HepG2 (cell line): ENCODE data around the gene CARHSP1. TPM values are rescaled to one million over a fixed set of nuclear protein-coding genes. Genes with fewer than 3 reads are reported as not detected.

Source experiments
- DNMT3B ChIP-seq: conservative IDR thresholded peaks from 2 replicates; pipeline ENCODE4 v1.6.1; 2016; ENCODE audit warnings: missing biosample characterization, control low read depth
- ERF ChIP-seq: IDR thresholded peaks from 2 replicates; pipeline ENCODE4 v1.6.1; 2018; ENCODE audit warnings: missing biosample characterization, missing genetic modification reagents
- MEIS2 ChIP-seq: sonication (generic); formaldehyde crosslinking; IDR thresholded peaks from 2 replicates; pipeline ENCODE4 v1.9.0; 2021; ENCODE audit warnings: mild to moderate bottlenecking, missing genetic modification reagents
- MTF1 ChIP-seq: sonication (generic); formaldehyde crosslinking; IDR thresholded peaks from 2 replicates; pipeline ENCODE4 v1.5.0; 2020; ENCODE audit warnings: missing genetic modification reagents
- NR2F1 ChIP-seq, 2 experiments: fragments of 450-650 bp in 1 of 2; formaldehyde crosslinking in 1 of 2; IDR thresholded peaks; 2 replicates each; pipeline versions ENCODE4 v1.5.0 to v1.6.1; 2016 to 2020; ENCODE audit warnings: mild to moderate bottlenecking in 1 of 2, missing compliant biosample characterization in 1 of 2, missing genetic modification reagents in 1 of 2, moderate library complexity in 1 of 2
- PHF5A ChIP-seq: IDR thresholded peaks from one replicate; pipeline ENCODE4 v1.6.1; 2018; ENCODE audit warnings: low read depth, missing genetic modification reagents; ENCODE audit not compliant: unreplicated experiment
- SMARCC2 ChIP-seq: fragments of 450-650 bp; IDR thresholded peaks from 2 replicates; pipeline ENCODE4 v1.6.1; 2017; ENCODE audit warnings: antibody characterized with exemption, mild to moderate bottlenecking
- SNRNP70 ChIP-seq: fragments of 200-400 bp; formaldehyde crosslinking; IDR thresholded peaks from 2 replicates; pipeline ENCODE4 v1.6.1; 2017; ENCODE audit warnings: mild to moderate bottlenecking, low read depth, low read length, moderate library complexity
- SRY ChIP-seq: sonication (generic); formaldehyde crosslinking; IDR thresholded peaks from 2 replicates; pipeline ENCODE4 v1.8.0; 2022; ENCODE audit warnings: mild to moderate bottlenecking, missing genetic modification reagents
- TAF15 ChIP-seq: fragments of 200-400 bp; formaldehyde crosslinking; IDR thresholded peaks from one replicate; pipeline ENCODE4 v1.6.1; 2018; ENCODE audit warnings: mild to moderate bottlenecking, low read depth, low read length; ENCODE audit not compliant: poor library complexity, severe bottlenecking
- TGIF2 ChIP-seq: IDR thresholded peaks from 2 replicates; pipeline ENCODE4 v1.6.1; 2016; ENCODE audit warnings: control low read depth, missing compliant biosample characterization
- U2AF2 ChIP-seq: fragments of 200-400 bp; formaldehyde crosslinking; IDR thresholded peaks from 2 replicates; pipeline ENCODE4 v1.6.1; 2017; ENCODE audit warnings: low read depth, mild to moderate bottlenecking, low read length
- ZNF333 ChIP-seq: sonication (generic); formaldehyde crosslinking; IDR thresholded peaks from 2 replicates; pipeline ENCODE4 v1.4.0; 2020; ENCODE audit warnings: mild to moderate bottlenecking, missing genetic modification reagents, borderline replicate concordance
- ZNF33A ChIP-seq: sonication (generic); formaldehyde crosslinking; IDR thresholded peaks from 2 replicates; pipeline ENCODE4 v1.5.1; 2020; ENCODE audit warnings: missing genetic modification reagents, mild to moderate bottlenecking, moderate library complexity, borderline replicate concordance
- ZNF879 ChIP-seq: sonication (generic); formaldehyde crosslinking; IDR thresholded peaks from 2 replicates; pipeline ENCODE4 v1.8.1; 2023; ENCODE audit warnings: missing genetic modification reagents
- polyA plus RNA-seq, 8 experiments: library from polyadenylated mRNA; depleted of rRNA in 3 of 8; stranded (reverse) in 7 of 8; unstranded in 1 of 8; fragments of >200 nt; fragmentation: Illumina TruSeq in 4 of 8; extraction: Trizol in 4 of 8; gene quantifications; 2 replicates each; pipeline versions ENCODE4 v1.2.1 to v1.2.3, GENCODE V29; 2011 to 2016; ENCODE audit warnings: low read depth in 4 of 8, missing spikeins in 1 of 8, mixed read lengths in 1 of 8; ENCODE audit not compliant: insufficient read depth in 1 of 8
- total RNA-seq, 5 experiments: library from RNA; depleted of rRNA; stranded (reverse); fragments of >200 nt; fragmentation: Illumina TruSeq; extraction: Trizol; gene quantifications; 2 replicates each; pipeline ENCODE4 v1.2.3, GENCODE V29; 2016; ENCODE audit warnings: low read depth in 1 of 5
- TF ChIP-seq, protein P1 (sequence below): IDR thresholded peaks from 2 replicates; pipeline ENCODE4 v1.6.1; 2018; ENCODE audit warnings: missing genetic modification reagents
- TF ChIP-seq, protein P2 (sequence below): sonication (generic); formaldehyde crosslinking; IDR thresholded peaks from 2 replicates; pipeline ENCODE4 v1.8.1; 2022; ENCODE audit warnings: mild to moderate bottlenecking, missing genetic modification reagents
- TF ChIP-seq, protein P3 (sequence below): conservative IDR thresholded peaks from 2 replicates; pipeline ENCODE4 v1.6.1; 2018; ENCODE audit warnings: missing genetic modification reagents
- TF ChIP-seq, protein P4 (sequence below): sonication (generic); formaldehyde crosslinking; IDR thresholded peaks from 2 replicates; pipeline ENCODE4 v1.8.1; 2023; ENCODE audit warnings: mild to moderate bottlenecking, inconsistent platforms, moderate library complexity, missing genetic modification reagents, borderline replicate concordance
- TF ChIP-seq, protein P5 (sequence below): IDR thresholded peaks from 2 replicates; pipeline ENCODE4 v1.6.1; 2016; ENCODE audit warnings: missing compliant biosample characterization, missing genetic modification reagents, borderline replicate concordance
- TF ChIP-seq, protein P6 (sequence below): sonication (generic); formaldehyde crosslinking; IDR thresholded peaks from 2 replicates; pipeline ENCODE4 v1.8.0; 2022; ENCODE audit warnings: missing genetic modification reagents, mild to moderate bottlenecking, moderate library complexity, borderline replicate concordance

Gene CARHSP1
- total and polyA plus RNA-seq, 2 of the 13 experiments (the other 11 are each of a cell fraction or from before 2014, with no cell fraction given) = 173 to 345 TPM

DNA sequence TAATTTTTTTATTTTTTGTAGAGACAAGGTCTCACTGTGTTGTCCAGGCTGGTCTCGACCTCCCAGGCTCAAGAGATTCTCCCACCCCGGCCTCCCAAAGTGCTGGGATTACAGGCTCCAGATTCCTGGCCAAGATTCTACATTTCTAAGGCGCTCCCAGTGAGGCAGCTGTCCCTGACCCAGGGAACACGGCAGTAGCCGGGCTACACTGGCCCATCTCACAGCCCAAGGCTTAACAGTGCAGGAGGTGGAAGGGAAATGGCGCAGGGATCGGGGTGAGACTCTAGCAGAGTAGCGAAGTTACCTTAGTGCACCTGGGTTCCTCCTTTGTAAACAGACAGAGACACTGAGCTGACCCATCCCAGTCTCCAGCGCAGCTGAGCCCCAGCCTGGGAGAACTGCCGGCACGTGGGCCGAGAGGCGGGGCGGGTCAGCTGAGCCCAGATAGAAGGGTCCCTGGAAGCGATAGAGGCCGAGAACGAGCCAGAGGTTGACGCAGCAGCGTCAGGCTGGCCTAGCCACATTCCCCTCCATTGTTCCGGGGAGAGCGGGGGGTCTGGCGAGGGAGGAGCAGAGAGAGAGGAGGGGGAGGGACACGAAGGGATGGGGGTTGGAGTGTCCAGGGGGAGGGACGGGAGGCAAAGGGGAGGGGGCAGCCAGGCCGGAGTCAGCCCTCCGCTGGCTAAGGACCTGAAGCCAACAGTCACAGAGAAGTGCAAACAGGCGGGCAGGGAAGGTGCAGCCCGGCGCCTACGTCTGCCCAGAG lies 2.5 kb downstream of the CARHSP1 start (continued):
- TF ChIP-seq SNRNP70 (no peak), SMARCC2 (no peak), TAF15 (peak; percentile 53), ZNF333 (CRISPR knock-in tag) (peak; percentile 89), MTF1 (CRISPR knock-in tag) (no peak), DNMT3B (CRISPR knock-in tag) (peak; percentile 95), PHF5A (CRISPR knock-in tag) (no peak), U2AF2 (no peak), TGIF2 (CRISPR knock-in tag) (peak; percentile 97), NR2F1 (CRISPR knock-in tag; IDR thresholded peaks at IDR 0.05) (no peak; a peak in 1 of 4 replicates), ERF (CRISPR knock-in tag) (peak; percentile 55; the same call in 1 of the 2 replicates), MEIS2 (peak; percentile 20; the same call in 1 of the 2 replicates), ZNF33A (CRISPR knock-in tag) (no peak), ZNF879 (CRISPR knock-in tag) (no peak; the same call in 1 of the 2 replicates), SRY (CRISPR knock-in tag) (peak; percentile 77; the same call in 1 of the 2 replicates)
- TF ChIP-seq, protein P1, sequence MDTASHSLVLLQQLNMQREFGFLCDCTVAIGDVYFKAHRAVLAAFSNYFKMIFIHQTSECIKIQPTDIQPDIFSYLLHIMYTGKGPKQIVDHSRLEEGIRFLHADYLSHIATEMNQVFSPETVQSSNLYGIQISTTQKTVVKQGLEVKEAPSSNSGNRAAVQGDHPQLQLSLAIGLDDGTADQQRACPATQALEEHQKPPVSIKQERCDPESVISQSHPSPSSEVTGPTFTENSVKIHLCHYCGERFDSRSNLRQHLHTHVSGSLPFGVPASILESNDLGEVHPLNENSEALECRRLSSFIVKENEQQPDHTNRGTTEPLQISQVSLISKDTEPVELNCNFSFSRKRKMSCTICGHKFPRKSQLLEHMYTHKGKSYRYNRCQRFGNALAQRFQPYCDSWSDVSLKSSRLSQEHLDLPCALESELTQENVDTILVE (CRISPR knock-in tag) = peak; percentile 79
- TF ChIP-seq, protein P2, sequence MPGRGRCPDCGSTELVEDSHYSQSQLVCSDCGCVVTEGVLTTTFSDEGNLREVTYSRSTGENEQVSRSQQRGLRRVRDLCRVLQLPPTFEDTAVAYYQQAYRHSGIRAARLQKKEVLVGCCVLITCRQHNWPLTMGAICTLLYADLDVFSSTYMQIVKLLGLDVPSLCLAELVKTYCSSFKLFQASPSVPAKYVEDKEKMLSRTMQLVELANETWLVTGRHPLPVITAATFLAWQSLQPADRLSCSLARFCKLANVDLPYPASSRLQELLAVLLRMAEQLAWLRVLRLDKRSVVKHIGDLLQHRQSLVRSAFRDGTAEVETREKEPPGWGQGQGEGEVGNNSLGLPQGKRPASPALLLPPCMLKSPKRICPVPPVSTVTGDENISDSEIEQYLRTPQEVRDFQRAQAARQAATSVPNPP (CRISPR knock-in tag) = no peak
- TF ChIP-seq, protein P3, sequence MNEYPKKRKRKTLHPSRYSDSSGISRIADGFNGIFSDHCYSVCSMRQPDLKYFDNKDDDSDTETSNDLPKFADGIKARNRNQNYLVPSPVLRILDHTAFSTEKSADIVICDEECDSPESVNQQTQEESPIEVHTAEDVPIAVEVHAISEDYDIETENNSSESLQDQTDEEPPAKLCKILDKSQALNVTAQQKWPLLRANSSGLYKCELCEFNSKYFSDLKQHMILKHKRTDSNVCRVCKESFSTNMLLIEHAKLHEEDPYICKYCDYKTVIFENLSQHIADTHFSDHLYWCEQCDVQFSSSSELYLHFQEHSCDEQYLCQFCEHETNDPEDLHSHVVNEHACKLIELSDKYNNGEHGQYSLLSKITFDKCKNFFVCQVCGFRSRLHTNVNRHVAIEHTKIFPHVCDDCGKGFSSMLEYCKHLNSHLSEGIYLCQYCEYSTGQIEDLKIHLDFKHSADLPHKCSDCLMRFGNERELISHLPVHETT (CRISPR knock-in tag) = peak; percentile 67; the same call in 1 of the 2 replicates
- TF ChIP-seq, protein P4, sequence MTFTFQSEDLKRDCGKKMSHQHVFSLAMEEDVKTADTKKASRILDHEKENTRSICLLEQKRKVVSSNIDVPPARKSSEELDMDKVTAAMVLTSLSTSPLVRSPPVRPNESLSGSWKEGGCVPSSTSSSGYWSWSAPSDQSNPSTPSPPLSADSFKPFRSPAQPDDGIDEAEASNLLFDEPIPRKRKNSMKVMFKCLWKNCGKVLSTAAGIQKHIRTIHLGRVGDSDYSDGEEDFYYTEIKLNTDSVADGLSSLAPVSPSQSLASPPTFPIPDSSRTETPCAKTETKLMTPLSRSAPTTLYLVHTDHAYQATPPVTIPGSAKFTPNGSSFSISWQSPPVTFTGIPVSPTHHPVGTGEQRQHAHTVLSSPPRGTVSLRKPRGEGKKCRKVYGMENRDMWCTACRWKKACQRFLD (CRISPR knock-in tag) = no peak
- TF ChIP-seq, protein P5, sequence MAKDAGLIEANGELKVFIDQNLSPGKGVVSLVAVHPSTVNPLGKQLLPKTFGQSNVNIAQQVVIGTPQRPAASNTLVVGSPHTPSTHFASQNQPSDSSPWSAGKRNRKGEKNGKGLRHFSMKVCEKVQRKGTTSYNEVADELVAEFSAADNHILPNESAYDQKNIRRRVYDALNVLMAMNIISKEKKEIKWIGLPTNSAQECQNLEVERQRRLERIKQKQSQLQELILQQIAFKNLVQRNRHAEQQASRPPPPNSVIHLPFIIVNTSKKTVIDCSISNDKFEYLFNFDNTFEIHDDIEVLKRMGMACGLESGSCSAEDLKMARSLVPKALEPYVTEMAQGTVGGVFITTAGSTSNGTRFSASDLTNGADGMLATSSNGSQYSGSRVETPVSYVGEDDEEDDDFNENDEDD = peak; percentile 91
- TF ChIP-seq, protein P6, sequence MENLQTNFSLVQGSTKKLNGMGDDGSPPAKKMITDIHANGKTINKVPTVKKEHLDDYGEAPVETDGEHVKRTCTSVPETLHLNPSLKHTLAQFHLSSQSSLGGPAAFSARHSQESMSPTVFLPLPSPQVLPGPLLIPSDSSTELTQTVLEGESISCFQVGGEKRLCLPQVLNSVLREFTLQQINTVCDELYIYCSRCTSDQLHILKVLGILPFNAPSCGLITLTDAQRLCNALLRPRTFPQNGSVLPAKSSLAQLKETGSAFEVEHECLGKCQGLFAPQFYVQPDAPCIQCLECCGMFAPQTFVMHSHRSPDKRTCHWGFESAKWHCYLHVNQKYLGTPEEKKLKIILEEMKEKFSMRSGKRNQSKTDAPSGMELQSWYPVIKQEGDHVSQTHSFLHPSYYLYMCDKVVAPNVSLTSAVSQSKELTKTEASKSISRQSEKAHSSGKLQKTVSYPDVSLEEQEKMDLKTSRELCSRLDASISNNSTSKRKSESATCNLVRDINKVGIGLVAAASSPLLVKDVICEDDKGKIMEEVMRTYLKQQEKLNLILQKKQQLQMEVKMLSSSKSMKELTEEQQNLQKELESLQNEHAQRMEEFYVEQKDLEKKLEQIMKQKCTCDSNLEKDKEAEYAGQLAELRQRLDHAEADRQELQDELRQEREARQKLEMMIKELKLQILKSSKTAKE = peak; percentile 76
